ENCODE measurements around the gene RYR3.

- TF ChIP-seq CTCF (conservative IDR thresholded peaks at IDR 0.05; ENCODE audit: low read depth, low read length) (no peak), EZH2 (IDR thresholded peaks at IDR 0.05; ENCODE audit: borderline replicate concordance, low read depth, low read length, poor library complexity, severe bottlenecking) (no peak)
Measured at GRCh38 chr15:33277689-33278088, 33.1 kb upstream of the RYR3 start.

Measured in A673 (cell line).